Fibroblast of lung (primary cell): ENCODE measurements around the gene ATXN2.

Experiments used
- CTCF ChIP-seq, 2 donors: IDR thresholded peaks in 1 of 2; conservative IDR thresholded peaks in 1 of 2; 1 replicate in 1 of 2; 2 replicates in 1 of 2; pipeline ENCODE4 v1.5.1; 2011 to 2012; ENCODE audit warnings: low read length in 2 of 2, control low read depth in 1 of 2, inconsistent platforms in 1 of 2, low read depth in 1 of 2, mild to moderate bottlenecking in 1 of 2
- EZH2 ChIP-seq: IDR thresholded peaks from 2 replicates; pipeline ENCODE4 v1.5.1; 2012; ENCODE audit warnings: low read length, control low read depth, mild to moderate bottlenecking; ENCODE audit errors: missing control alignments

DNA sequence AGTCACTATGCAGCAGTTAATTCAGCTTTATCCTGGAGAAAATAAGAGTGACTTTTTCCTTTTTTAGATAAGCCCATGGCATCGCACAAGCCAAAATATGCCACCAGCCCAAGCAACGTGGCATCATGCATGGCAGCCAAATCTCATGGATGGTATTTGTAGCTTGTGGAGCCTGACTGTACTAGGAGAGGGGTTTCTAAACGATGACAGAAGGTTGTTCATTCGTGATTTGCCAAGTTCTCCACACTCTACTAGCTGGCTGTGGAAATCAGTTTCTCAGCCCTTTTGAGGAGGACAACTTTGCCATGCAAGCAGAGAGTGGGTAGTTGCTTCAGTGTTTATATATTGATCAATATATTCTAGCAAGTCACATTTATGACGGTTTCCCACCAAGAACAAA lies 41.4 kb upstream of the ATXN2 start:
- TF ChIP-seq CTCF (conservative IDR thresholded peaks at IDR 0.05 in 1 of 2, IDR thresholded peaks at IDR 0.05 in 1 of 2; ENCODE audit: low read depth in 1 of 2, low read length in 2 of 2) (no peak), EZH2 (no peak)
